Keratinocyte (primary cell): Measurements from ENCODE around the gene TRAF7.

Source experiments
- EZH2 ChIP-seq: IDR thresholded peaks from one replicate; pipeline ENCODE4 v1.6.1; 2012; ENCODE audit warnings: inconsistent platforms, mild to moderate bottlenecking, low read length, moderate library complexity
- TF ChIP-seq, protein P1 (sequence below), 3 experiments: IDR thresholded peaks in 1 of 3; conservative IDR thresholded peaks in 1 of 3; optimal IDR thresholded peaks in 1 of 3; 2 replicates in 2 of 3; 3 replicates in 1 of 3; pipeline versions ENCODE3 to v1.5.1; 2011; ENCODE audit warnings: low read length in 3 of 3, mild to moderate bottlenecking in 3 of 3, moderate library complexity in 2 of 3, control low read depth in 1 of 3, inconsistent platforms in 1 of 3; ENCODE audit not compliant: insufficient read depth in 2 of 3; ENCODE audit errors: extremely low read depth in 1 of 3

GRCh38 chr16:2205967-2206313 lies 50.4 kb downstream of the TRAF7 start:
- TF ChIP-seq, protein P1, sequence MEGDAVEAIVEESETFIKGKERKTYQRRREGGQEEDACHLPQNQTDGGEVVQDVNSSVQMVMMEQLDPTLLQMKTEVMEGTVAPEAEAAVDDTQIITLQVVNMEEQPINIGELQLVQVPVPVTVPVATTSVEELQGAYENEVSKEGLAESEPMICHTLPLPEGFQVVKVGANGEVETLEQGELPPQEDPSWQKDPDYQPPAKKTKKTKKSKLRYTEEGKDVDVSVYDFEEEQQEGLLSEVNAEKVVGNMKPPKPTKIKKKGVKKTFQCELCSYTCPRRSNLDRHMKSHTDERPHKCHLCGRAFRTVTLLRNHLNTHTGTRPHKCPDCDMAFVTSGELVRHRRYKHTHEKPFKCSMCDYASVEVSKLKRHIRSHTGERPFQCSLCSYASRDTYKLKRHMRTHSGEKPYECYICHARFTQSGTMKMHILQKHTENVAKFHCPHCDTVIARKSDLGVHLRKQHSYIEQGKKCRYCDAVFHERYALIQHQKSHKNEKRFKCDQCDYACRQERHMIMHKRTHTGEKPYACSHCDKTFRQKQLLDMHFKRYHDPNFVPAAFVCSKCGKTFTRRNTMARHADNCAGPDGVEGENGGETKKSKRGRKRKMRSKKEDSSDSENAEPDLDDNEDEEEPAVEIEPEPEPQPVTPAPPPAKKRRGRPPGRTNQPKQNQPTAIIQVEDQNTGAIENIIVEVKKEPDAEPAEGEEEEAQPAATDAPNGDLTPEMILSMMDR (optimal IDR thresholded peaks at IDR 0.05 in 1 of 3, IDR thresholded peaks at IDR 0.05 in 1 of 3, conservative IDR thresholded peaks at IDR 0.05 in 1 of 3; ENCODE audit: extremely low read depth in 1 of 3, insufficient read depth in 2 of 3, low read length in 3 of 3): no peak
- TF ChIP-seq EZH2: no peak
